GM19324 (cell line): Measurements from ENCODE around the gene DESI2.

Source experiments
- ATAC-seq: cut with Tn5 transposase; IDR thresholded peaks from one replicate; pipeline ENCODE4 v1.9.1; 2021; ENCODE audit warnings: mild to moderate bottlenecking, moderate library complexity; ENCODE audit not compliant: unreplicated experiment, low FRiP score

Gene DESI2

DNA sequence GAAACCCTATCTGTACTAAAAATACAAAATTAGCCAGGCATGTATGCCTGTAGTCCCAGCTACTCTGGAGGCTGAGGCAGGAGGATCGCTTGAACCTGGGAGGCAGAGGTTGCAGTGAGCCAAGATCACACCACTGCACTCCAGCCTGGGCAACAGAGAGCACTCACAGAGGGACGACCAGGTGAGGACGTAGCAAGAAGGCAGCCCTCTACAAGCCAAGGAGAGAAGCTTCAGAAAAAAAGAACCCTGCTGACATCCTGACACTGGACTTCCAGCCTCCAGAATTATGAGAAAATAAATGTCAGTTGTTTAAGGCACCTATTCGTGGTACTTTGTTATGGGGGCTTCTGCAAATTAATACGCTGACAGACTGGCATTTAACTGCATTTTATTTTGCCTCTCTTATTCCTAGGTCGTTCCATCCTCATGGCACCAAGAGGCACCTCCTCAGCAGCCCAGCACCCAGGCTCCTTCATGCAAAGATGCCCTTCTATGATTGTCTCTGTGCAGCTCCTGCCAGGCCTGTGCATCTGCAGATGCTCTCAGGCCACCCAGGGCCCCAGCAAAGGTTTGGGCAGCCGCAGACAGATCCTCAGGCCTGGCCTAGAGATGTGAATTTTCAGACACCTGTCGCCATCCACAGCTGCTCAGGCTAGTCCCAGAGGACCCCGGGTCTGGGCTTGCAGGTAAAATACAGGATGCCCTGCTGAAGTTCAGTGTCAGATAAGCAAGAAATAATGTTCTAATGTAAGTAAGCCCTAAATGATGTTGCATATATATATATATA is 96.5 kb downstream of the DESI2 start:
- ATAC-seq: no peak

DNA sequence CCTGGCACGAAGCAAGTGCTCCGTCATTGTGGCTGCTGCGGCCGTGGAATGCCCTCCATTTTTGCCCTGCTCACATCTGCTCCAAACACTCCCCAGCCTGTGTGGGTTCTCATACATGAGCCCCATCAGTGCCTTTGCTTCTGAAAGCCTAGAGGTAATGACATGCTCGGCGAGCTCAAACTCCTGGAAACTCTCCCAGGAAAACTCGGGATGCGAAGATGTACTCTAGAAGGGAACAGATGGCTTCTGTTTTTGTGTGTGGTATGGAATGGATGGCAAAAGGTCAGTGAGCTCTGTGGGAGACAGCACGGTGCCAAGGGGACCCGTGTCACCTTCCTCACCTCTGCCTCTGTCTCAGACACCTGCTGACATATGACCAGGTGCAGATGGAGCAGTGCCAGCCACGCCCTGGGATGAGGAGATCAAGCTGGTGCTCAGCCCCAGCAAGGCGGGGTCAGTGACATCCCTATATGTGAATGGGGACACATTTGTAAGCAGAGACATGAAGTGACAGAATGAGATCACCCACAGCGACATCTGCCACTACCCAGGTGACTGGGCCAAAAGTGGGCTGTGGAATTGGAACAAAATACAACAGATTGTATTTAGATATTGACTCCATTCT is 98.5 kb downstream of the DESI2 start:
- no peak for ATAC-seq

DNA sequence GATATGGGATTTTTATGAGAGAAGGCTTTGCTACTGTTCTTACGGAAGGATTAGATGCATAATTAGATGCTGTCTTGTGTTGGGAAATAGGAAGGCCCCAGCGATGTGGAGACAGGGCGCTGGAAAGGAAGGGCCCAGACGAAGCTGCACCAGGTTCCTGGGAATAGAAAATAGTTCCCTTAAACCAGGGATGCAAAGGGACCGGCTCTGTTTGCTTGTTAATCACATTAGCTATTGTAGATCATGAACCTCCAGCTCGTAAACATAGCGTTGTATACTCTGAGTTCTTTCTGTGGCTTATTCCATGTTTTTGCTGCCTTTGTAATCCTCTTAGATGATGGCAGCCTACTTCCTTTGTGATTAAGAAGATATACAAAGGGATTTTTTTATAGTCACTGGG is 102.7 kb downstream of the DESI2 start:
- no peak for ATAC-seq

DNA sequence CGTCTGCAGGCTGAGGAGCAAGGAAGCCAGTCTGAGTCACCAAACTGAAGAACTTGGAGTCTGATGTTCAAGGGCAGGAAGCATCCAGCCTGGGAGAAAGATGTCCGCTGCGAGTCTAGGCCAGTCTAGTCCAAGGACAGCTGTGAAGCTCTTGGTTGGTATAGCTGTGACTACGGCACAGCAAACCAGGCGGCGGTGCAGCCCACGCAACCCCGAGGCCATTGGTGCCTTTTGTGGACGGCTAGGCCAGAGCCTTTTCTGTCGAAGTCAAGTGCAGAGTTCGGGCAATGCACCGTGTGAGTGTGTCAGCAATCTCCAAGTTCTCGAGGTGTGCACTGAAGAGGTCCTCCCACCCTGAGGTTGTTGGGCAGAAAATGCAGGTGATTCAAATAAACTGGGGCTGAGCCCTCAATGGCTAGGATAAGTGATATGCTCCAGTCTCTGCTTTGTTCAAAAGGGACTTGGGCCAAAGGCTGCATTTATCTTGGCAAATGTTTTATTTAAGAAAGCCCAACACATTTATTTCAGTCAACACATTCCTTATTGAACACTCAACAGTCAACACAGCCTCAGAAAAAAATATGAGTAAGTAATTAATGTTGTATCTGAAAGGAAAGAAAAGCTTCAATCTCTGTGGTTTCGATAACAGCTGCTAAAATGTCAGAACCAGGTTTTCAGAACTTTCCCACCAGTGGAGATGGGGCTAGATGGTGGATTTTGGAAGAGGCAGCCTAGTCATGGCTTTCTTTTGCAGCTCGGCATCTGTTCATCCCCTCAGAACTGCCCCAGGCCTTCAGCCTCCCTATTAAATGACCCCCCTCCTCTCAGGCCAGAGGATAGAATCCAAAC is 104.4 kb downstream of the DESI2 start:
- ATAC-seq: no peak
